NCI-H82 treated with DMSO at 0.1 percent for 48 hours (cell line): ENCODE results near the gene SYK.

ENCODE experiments used
- DNase-seq: peaks from one replicate; lab custom pipeline; 2025; ENCODE audit not compliant: unreplicated experiment; lab: John Stamatoyannopoulos, UW

The SYK gene

GRCh38 chr9:90939351-90939750 lies 137.7 kb downstream of the SYK start:
- no peak for DNase-seq

GRCh38 chr9:90940280-90940679 lies 138.7 kb downstream of the SYK start:
- no peak for DNase-seq

DNA sequence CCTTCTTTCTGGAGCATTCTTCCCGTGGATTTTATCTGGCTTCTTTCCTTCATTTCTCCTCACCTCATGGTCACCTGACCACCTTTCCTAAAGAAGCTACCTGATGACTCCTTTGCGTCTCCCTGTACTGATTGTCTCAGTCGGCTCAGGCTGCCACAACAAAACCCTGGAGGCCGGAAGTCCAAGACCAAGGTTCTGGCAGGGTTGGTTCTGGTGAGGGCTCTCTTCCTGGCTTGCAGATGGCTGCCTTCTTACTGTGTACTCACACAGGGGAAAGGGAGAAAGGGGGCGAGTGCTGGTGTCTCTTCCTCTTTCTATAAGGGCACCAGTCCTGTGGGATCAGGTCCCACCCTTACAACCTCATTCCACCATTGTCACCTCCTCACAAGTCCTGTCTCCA lies 140.0 kb downstream of the SYK start:
- DNase-seq, result no peak

- no peak for DNase-seq
Measured at GRCh38 chr9:90942555-90942954, 140.9 kb downstream of the SYK start.

DNA sequence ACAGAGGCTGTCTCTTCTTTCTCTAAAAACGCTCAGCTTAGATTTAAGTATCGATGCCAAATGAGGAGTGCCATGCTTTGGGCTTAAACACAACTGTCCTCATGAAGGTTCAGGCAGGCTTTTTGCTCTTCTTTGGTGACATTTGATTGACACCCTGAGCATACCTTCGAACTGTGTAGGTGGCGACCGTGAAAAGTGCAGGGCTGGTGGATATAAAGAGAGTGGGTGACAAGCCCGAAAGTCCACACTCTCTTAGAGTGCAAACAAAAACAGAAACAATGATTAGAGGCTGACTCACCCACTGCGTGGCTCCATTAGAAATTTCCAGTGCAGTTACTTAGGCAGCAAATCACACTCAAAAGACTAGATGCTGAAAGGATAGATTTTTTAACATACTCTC lies 141.7 kb downstream of the SYK start:
- no peak for DNase-seq

DNA sequence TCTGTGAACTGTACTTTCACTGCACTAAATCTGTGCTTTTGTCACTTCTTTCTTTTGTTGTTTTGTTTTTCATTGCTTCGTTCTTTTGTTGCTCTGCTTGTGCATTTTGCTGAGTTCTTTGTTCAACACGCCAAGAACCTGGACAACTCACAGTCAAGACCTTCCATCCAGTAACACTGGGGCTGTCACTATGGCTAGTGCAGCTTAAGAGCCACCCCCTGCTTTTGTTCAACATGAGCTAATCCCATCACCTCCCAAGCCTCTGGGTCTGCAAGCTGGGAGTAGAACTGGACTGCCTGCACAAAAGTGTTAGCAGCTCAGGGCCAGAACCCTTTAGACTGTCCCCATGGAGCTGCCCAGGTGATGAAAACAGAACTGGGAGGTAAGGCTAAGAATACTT lies 143.7 kb downstream of the SYK start:
- DNase-seq, result no peak

DNA sequence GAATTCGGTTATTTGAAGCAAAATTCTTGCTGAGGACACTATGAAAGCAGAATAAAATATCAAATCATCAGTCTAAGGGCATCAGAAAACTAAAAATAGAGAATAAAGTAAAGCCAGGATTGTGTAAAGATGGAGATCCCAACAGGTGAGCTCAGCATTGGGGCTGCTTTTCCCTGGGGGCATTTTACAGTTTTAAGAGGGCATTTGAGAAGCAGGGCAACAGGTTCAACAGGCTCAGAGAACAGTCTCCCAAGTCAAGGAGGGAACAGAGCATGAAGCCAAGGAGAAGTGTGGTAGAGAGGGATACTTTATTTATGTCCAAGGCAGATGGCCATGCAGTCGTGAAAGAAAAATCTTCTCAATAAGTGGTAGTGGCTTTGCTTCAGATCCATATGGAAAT lies 145.4 kb downstream of the SYK start:
- DNase-seq, result no peak
